ENCODE data around the gene RSRC2. TPM values are rescaled to one million over a fixed set of nuclear protein-coding genes. Genes with fewer than 3 reads are reported as not detected.
"Not testable (repeated sequence)": the region's sequence is repeated elsewhere in the genome, so short reads cannot be mapped to it uniquely, and the experiment has no call there.

RSRC2 gene
- total RNA-seq, 1 donor from 2014 or later = 44.8 TPM

- H3K36me3 ChIP-seq = peaks cover 53 to 62% of the 10 kb centered on the region in 2 donors
- no peak for TF ChIP-seq CTCF (IDR thresholded peaks at IDR 0.05)
- no peaks in the 10 kb centered on the region for H3K9me3 ChIP-seq
- H3K4me1 ChIP-seq = peaks cover 0 to 13% of the 10 kb centered on the region in 2 donors
- H3K4me3 ChIP-seq = no peak overlapping the region
- DNase-seq (ENCODE audit: low spot score in 2 of 2) = no peak
- intact Hi-C loops (cut with DNase I) = no loop called here
- H3K27me3 ChIP-seq = no peaks in the 10 kb centered on the region
- no peak overlapping the region for H3K27ac ChIP-seq
Measured at GRCh38 chr12:122473543-122474323, 53.0 kb downstream of the RSRC2 start.

GRCh38 chr12:122471324-122472226 lies 55.2 kb downstream of the RSRC2 start:
- intact Hi-C loops (cut with DNase I) = loop anchor here (1.0 kb wide), 1 partner anchor 72 kb away; no protein-coding TSS in a partner anchor
- peak overlapping the region; percentile 68 to 88 for H3K27ac ChIP-seq
- H3K4me3 ChIP-seq = peak overlapping the region; percentile 28 to 30
- peak; percentile 71 to 80 (median 74) for TF ChIP-seq CTCF (IDR thresholded peaks at IDR 0.05)
- H3K4me1 ChIP-seq = peaks cover 0 to 13% of the 10 kb centered on the region in 2 donors
- H3K9me3 ChIP-seq = no peaks in the 10 kb centered on the region
- H3K36me3 ChIP-seq = peaks cover 35 to 41% of the 10 kb centered on the region in 2 donors
- no peaks in the 10 kb centered on the region for H3K27me3 ChIP-seq
- no peak for DNase-seq (ENCODE audit: low spot score in 2 of 2)

- H3K27me3 ChIP-seq; H3K4me3 ChIP-seq; DNase-seq (ENCODE audit: low spot score in 2 of 2); H3K9me3 ChIP-seq; intact Hi-C loops (cut with DNase I): not testable (repeated sequence)
- Histone ChIP-seq H3K27ac (peak overlapping the region; percentile 68 to 88), H3K4me1 (peaks cover 0 to 13% of the 10 kb centered on the region in 2 donors), H3K36me3 (peaks cover 25 to 31% of the 10 kb centered on the region in 2 donors)
Measured at GRCh38 chr12:122470576-122470975, 56.2 kb downstream of the RSRC2 start.

GRCh38 chr12:122469856-122470255 lies 56.9 kb downstream of the RSRC2 start:
- H3K9me3 ChIP-seq; H3K4me3 ChIP-seq; DNase-seq (ENCODE audit: low spot score in 2 of 2); intact Hi-C loops (cut with DNase I); H3K27me3 ChIP-seq: not testable (repeated sequence)
- H3K27ac ChIP-seq = peak overlapping the region in 1 of 2 donors; percentile 88
- peaks cover 18 to 24% of the 10 kb centered on the region in 2 donors for H3K36me3 ChIP-seq
- H3K4me1 ChIP-seq = peaks cover 0 to 13% of the 10 kb centered on the region in 2 donors

GRCh38 chr12:122467983-122468382 lies 58.8 kb downstream of the RSRC2 start:
- Histone ChIP-seq H3K27me3 (no peaks in the 10 kb centered on the region), H3K9me3 (no peaks in the 10 kb centered on the region), H3K27ac (no peak overlapping the region), H3K36me3 (peaks cover 0 to 6% of the 10 kb centered on the region in 2 donors), H3K4me3 (no peak overlapping the region), H3K4me1 (peaks cover 0 to 13% of the 10 kb centered on the region in 2 donors)
- intact Hi-C loops (cut with DNase I) = no loop called here
- no peak for TF ChIP-seq CTCF (IDR thresholded peaks at IDR 0.05)
- DNase-seq (ENCODE audit: low spot score in 2 of 2) = no peak

GRCh38 chr12:122464317-122465042 lies 62.3 kb downstream of the RSRC2 start:
- H3K27me3 ChIP-seq; intact Hi-C loops (cut with DNase I); H3K36me3 ChIP-seq; H3K4me3 ChIP-seq; H3K9me3 ChIP-seq; H3K4me1 ChIP-seq: not testable (repeated sequence)
- peak in 1 of 2 donors; percentile 86 for DNase-seq (ENCODE audit: low spot score in 2 of 2)
- H3K27ac ChIP-seq = peak overlapping the region; percentile 48 to 71
